ENCODE data around the gene CTXN3. TPM values are rescaled to one million over a fixed set of nuclear protein-coding genes. Genes with fewer than 3 reads are reported as not detected.
A peak's percentile ranks its signal among the peaks of the same experiment; 100 is the strongest.

The CTXN3 gene
- total and polyA plus RNA-seq, 7 donors = 0.06 to 0.69 (median 0.51) TPM; not detected in 3

DNA sequence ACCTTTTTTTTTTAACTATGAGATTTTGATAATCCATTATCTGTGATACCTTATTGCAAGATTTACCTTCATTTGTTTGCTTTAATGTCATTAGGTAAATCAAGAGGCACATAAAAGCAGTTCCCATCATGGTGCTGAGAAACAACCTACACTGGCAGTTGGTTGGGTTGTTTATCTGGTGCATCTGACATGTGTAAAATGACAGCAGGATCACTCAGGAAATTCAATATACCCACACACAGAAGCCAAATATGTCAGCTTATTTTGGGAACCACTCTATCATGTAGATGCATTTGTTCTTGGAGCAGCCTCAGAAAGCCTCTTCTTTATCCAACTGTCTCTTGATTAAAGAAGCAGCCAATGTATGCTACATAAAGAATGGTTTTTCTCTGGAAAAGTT, 46.5 kb downstream of the CTXN3 start:
- peaks cover 20% of the 10 kb centered on the region for H3K4me1 ChIP-seq
- ATAC-seq (peak; percentile 90 to 97 (median 94)), DNase-seq (no peak)
- intact Hi-C loops (cut with DNase I) = loop anchor here (5.0 to 10.0 kb wide), 3 partner anchors 33 to 128 kb away; no protein-coding TSS in a partner anchor
- TF ChIP-seq, protein P1, sequence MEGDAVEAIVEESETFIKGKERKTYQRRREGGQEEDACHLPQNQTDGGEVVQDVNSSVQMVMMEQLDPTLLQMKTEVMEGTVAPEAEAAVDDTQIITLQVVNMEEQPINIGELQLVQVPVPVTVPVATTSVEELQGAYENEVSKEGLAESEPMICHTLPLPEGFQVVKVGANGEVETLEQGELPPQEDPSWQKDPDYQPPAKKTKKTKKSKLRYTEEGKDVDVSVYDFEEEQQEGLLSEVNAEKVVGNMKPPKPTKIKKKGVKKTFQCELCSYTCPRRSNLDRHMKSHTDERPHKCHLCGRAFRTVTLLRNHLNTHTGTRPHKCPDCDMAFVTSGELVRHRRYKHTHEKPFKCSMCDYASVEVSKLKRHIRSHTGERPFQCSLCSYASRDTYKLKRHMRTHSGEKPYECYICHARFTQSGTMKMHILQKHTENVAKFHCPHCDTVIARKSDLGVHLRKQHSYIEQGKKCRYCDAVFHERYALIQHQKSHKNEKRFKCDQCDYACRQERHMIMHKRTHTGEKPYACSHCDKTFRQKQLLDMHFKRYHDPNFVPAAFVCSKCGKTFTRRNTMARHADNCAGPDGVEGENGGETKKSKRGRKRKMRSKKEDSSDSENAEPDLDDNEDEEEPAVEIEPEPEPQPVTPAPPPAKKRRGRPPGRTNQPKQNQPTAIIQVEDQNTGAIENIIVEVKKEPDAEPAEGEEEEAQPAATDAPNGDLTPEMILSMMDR (IDR thresholded peaks at IDR 0.05) = no peak
- no peaks in the 10 kb centered on the region for H3K9me3 ChIP-seq
- H3K27me3 ChIP-seq (ENCODE audit: insufficient read depth in 3 of 3, low read length in 2 of 3) = no peaks in the 10 kb centered on the region
- no peaks in the 10 kb centered on the region for H3K36me3 ChIP-seq (ENCODE audit: insufficient read depth in 1 of 2, low read depth in 1 of 2)
- H3K27ac ChIP-seq = peak overlapping the region; percentile 86
- peak overlapping the region; percentile 41 for H3K4me3 ChIP-seq

DNA sequence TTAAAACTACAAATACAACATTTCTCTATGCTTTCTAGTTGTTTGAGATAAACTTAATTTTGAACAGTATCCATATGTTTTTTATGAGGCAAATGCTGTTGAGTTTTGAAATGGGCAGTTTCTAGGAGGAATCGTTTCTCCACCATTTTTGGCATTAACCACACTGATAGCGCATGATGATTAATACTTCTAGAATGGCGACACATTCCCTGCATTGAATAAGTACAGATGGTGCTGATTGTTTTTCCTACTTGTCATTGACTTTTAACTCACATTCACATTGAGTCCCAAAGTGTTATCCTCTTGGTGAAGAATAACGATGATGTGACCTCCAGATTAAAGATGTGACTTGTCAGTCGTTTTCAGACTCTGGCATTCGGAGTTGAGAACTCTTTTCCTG, 47.8 kb downstream of the CTXN3 start:
- Histone ChIP-seq H3K27me3 (ENCODE audit: insufficient read depth in 3 of 3, low read length in 2 of 3) (no peaks in the 10 kb centered on the region), H3K36me3 (ENCODE audit: insufficient read depth in 1 of 2, low read depth in 1 of 2) (no peaks in the 10 kb centered on the region), H3K9me3 (no peaks in the 10 kb centered on the region), H3K4me1 (peaks cover 20% of the 10 kb centered on the region), H3K27ac (peak overlapping the region; percentile 86), H3K4me3 (peak overlapping the region; percentile 41)
- DNase-seq (no peak), ATAC-seq (peak; percentile 33 to 65 (median 56))
- 26 to 33% (median 30%) methylated on average over 6 of the region's 6 CpGs for WGBS, 3 donors
- TF ChIP-seq, protein P1 (IDR thresholded peaks at IDR 0.05) = no peak
- intact Hi-C loops (cut with DNase I) = loop anchor here (5.0 to 10.0 kb wide), 3 partner anchors 34 to 129 kb away; no protein-coding TSS in a partner anchor

DNA sequence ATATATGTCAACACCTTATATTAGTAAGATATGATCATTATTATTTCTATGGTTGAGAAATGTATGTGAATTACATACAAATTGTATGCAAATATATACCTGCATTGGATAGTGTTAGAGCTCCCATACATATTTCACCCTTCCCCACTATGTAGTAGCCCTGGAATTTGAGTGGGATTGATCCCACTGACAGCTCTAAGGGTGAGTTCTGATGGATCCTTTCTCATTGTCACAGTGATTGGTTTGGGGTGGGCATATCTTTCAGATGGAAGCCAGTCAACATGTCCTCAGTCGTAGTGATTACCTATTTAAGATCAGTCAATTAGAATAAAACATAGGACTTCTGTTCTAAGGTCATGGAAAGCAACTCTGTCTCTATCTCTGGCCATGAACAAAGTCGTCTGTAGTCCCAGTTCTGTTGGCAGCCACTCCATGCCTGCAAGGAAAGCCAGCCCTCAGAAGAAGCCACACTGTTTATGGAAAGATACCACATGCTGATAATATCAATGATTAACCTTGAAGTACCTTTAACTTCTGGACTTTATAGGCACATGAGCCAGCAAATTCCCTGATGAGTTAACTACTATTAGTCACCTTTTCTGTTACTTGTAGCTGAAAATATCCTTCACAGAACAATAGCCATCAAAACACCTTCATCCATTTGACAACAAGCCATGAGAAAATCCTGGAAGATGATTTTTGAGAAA, 49.2 kb downstream of the CTXN3 start:
- WGBS, 3 donors = 17 to 41% (median 22%) methylated on average over 2 of the region's 2 CpGs
- Histone ChIP-seq H3K27me3 (ENCODE audit: insufficient read depth in 3 of 3, low read length in 2 of 3) (no peaks in the 10 kb centered on the region), H3K36me3 (ENCODE audit: insufficient read depth in 1 of 2, low read depth in 1 of 2) (no peaks in the 10 kb centered on the region), H3K9me3 (no peaks in the 10 kb centered on the region), H3K27ac (peak overlapping the region; percentile 86), H3K4me1 (peaks cover 24% of the 10 kb centered on the region), H3K4me3 (peak overlapping the region; percentile 41)
- intact Hi-C loops (cut with DNase I) = loop anchor here (2.0 to 10.0 kb wide), 4 partner anchors 36 to 501 kb away; no protein-coding TSS in a partner anchor
- no peak for DNase-seq
- TF ChIP-seq, protein P1 (IDR thresholded peaks at IDR 0.05) = no peak
- ATAC-seq = no peak

DNA sequence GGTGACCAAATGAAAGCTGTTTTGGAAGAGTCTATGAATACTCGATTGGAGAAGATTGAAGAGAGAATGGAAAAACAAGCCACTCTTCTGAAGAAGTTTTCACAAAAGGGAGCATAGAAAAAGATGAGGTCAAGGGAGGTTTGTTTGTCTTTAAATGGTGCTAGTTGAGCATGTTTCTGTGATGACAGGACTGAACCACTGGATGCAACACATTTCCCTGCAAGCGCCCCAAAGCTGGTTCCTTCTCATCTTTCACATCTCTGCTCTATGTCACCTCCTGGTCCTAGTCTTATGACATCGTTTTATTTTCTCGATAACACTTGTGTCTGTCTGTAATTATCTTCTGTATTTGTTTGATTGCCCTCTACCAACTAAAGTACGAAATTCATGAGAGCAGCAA, 50.5 kb downstream of the CTXN3 start:
- no peaks in the 10 kb centered on the region for H3K9me3 ChIP-seq
- no peak for DNase-seq
- H3K27me3 ChIP-seq (ENCODE audit: insufficient read depth in 3 of 3, low read length in 2 of 3) = no peaks in the 10 kb centered on the region
- TF ChIP-seq, protein P1 (IDR thresholded peaks at IDR 0.05) = no peak
- H3K4me3 ChIP-seq = no peak overlapping the region
- ATAC-seq = no peak
- H3K27ac ChIP-seq = no peak overlapping the region
- H3K36me3 ChIP-seq (ENCODE audit: insufficient read depth in 1 of 2, low read depth in 1 of 2) = no peaks in the 10 kb centered on the region
- peaks cover 20% of the 10 kb centered on the region for H3K4me1 ChIP-seq
- intact Hi-C loops (cut with DNase I) = loop anchor here (2.0 to 10.0 kb wide), 4 partner anchors 37 to 499 kb away; no protein-coding TSS in a partner anchor
- WGBS, 3 donors = 84 to 95% (median 87%) methylated on average over 5 of the region's 5 CpGs

Data from psoas muscle (tissue), 8 donors.